Esophagus muscularis mucosa (tissue), 4 donors: Measurements from ENCODE around the gene CAMTA1. TPM values are rescaled to one million over a fixed set of nuclear protein-coding genes. Genes with fewer than 3 reads are reported as not detected.

ENCODE experiments used
- DNase-seq: peaks from one replicate; pipeline ENCODE4 v3.0.0-alpha.2; 2017; ENCODE audit errors: extremely low spot score
- H3K27ac ChIP-seq, 4 donors: fragments of 200-600 bp; sonication (generic); replicated peaks in 1 of 4; 1 replicate in 3 of 4; 2 replicates in 1 of 4; pipeline ENCODE4 v1.5.1; 2016 to 2019; ENCODE audit warnings: mild to moderate bottlenecking in 1 of 4
- H3K27me3 ChIP-seq, 4 donors: fragments of 200-600 bp; sonication (generic); one replicate each; pipeline versions ENCODE4 v1.5.1 to v1.6.0; 2016 to 2019
- H3K36me3 ChIP-seq, 4 donors: fragments of 200-600 bp; sonication (generic); one replicate each; pipeline ENCODE4 v1.5.1; 2016 to 2019
- H3K4me1 ChIP-seq, 4 donors: fragments of 200-600 bp; sonication (generic); one replicate each; pipeline ENCODE4 v1.5.1; 2016 to 2019
- H3K4me3 ChIP-seq, 4 donors: fragments of 200-600 bp; sonication (generic); 1 replicate in 2 of 4; 2 replicates in 2 of 4; pipeline ENCODE4 v1.5.1; 2016 to 2019; ENCODE audit warnings: mild to moderate bottlenecking in 4 of 4, moderate library complexity in 1 of 4
- H3K9me3 ChIP-seq, 4 donors: fragments of 200-600 bp; sonication (generic); 1 replicate in 3 of 4; 2 replicates in 1 of 4; pipeline ENCODE4 v1.5.1; 2016 to 2019
- EP300 ChIP-seq: sonication (generic); formaldehyde crosslinking; IDR thresholded peaks from one replicate; pipeline ENCODE4 v1.6.1; 2017; ENCODE audit warnings: antibody characterized with exemption
- POLR2A ChIP-seq: fragments of 450-650 bp; IDR thresholded peaks from one replicate; pipeline ENCODE4 v1.6.1; 2017; ENCODE audit warnings: antibody characterized with exemption, moderate library complexity, mild to moderate bottlenecking, low read depth
- POLR2AphosphoS5 ChIP-seq, 2 donors: sonication (generic); formaldehyde crosslinking; IDR thresholded peaks; one replicate each; pipeline ENCODE4 v1.6.1; 2017; ENCODE audit warnings: antibody characterized with exemption in 2 of 2
- WGBS: methylation state at CpG from one replicate; pipeline ENCODE4 v1.1.5; 2018; 5-methylcytosine and 5-hydroxymethylcytosine counted together
- intact Hi-C: fragments of 100-400 bp; cut with DNase I; formaldehyde crosslinking; loops from one replicate; pipeline ENCODE4 v1.15.1; 2023
- total RNA-seq, 4 donors: library from RNA; depleted of rRNA; stranded (reverse); fragments of >200 nt; gene quantifications; one replicate each; pipeline versions ENCODE4 v1.1.0 to v1.2.1, GENCODE V29; 2016
- TF ChIP-seq, protein P1 (sequence below), 3 experiments: fragments of 200-600 bp in 2 of 3; fragments of 450-650 bp in 1 of 3; sonication (generic) in 2 of 3; IDR thresholded peaks; one replicate each; pipeline ENCODE4 v1.5.1; 2017 to 2019; ENCODE audit warnings: antibody characterized with exemption in 3 of 3, mild to moderate bottlenecking in 2 of 3, moderate library complexity in 1 of 3

CAMTA1 gene
- total RNA-seq, 4 donors from 2014 or later, result 109 to 226 (median 139) TPM

DNA sequence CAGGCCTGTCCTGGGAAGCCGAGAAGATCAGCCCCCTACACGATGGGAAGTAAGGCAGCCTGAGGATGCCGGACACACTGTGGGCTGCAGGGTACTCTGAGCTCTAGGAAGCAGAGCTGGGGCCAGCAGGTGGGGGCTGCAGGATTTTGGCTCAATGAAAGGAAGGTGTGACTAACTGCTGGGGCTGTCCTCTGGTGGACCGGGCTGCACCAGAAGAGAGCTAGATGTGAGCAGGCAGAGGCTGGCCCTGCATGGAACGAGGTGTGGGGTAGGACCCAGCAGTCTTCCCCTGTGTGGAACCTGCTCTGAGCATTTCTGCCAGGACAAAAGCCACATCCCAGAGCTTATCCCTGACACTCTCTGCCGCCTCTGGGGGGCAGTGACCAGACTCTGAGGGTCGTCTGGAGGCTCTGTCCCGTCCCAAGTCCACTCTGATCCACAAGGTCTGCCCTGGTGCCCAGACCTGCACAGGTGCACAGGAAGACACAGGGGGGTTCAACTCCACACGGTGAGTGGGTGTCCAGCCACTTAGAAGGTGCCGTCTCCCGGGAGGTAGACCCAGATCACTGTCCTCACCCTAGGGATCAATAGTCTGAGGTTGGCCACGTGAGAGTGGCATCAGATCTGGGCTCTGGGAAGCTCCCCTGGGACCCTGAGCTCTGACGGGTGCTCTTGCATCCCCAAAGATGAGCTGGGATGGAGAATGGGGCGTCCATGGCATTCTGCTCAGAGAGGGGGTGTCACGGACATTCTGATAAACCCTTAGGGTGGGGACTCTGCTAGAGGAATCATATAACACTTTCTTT is 798.2 kb downstream of the CAMTA1 start:
- Histone ChIP-seq H3K36me3 (no peaks in the 10 kb centered on the region), H3K4me1 (peaks cover 0 to 9% (median 3%) of the 10 kb centered on the region in 4 donors), H3K4me3 (no peak overlapping the region), H3K27ac (no peak overlapping the region), H3K27me3 (no peaks in the 10 kb centered on the region), H3K9me3 (no peaks in the 10 kb centered on the region)
- 82% methylated on average over 9 of the region's 15 CpGs for WGBS
- intact Hi-C loops, result no loop called here
- DNase-seq, result no peak
- TF ChIP-seq EP300, result no peak
- TF ChIP-seq, protein P1, sequence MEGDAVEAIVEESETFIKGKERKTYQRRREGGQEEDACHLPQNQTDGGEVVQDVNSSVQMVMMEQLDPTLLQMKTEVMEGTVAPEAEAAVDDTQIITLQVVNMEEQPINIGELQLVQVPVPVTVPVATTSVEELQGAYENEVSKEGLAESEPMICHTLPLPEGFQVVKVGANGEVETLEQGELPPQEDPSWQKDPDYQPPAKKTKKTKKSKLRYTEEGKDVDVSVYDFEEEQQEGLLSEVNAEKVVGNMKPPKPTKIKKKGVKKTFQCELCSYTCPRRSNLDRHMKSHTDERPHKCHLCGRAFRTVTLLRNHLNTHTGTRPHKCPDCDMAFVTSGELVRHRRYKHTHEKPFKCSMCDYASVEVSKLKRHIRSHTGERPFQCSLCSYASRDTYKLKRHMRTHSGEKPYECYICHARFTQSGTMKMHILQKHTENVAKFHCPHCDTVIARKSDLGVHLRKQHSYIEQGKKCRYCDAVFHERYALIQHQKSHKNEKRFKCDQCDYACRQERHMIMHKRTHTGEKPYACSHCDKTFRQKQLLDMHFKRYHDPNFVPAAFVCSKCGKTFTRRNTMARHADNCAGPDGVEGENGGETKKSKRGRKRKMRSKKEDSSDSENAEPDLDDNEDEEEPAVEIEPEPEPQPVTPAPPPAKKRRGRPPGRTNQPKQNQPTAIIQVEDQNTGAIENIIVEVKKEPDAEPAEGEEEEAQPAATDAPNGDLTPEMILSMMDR (IDR thresholded peaks at IDR 0.05), result no peak
- TF ChIP-seq POLR2AphosphoS5 (IDR thresholded peaks at IDR 0.05), result no peak
- TF ChIP-seq POLR2A, result no peak

DNA sequence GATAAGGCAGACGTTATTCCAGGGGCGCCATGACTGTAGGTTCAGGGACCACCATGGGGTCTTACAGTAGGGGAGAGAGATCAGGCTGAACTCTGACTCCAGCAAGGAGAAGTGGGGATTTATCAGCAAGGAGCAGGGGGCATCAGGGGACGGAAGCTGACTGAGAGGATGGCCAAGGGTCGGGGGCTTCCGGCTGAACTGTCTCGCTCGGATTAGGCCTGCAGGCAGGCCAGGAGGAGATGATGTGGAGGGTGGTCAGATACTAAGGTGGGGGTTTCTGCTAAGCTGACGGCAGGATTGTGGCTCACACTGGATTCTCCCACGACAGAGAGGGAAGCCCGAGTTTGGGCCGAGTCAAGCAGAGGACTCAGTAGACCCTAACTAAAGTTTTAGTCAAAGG is 798.9 kb downstream of the CAMTA1 start:
- H3K9me3 ChIP-seq, result no peaks in the 10 kb centered on the region
- TF ChIP-seq POLR2A (no peak), EP300 (no peak), POLR2AphosphoS5 (IDR thresholded peaks at IDR 0.05) (no peak)
- TF ChIP-seq, protein P1 (IDR thresholded peaks at IDR 0.05), result no peak
- DNase-seq, result no peak
- no peak overlapping the region for H3K4me3 ChIP-seq
- intact Hi-C loops, result no loop called here
- H3K4me1 ChIP-seq, result peaks cover 0 to 9% (median 3%) of the 10 kb centered on the region in 4 donors
- no peaks in the 10 kb centered on the region for H3K36me3 ChIP-seq
- H3K27me3 ChIP-seq, result no peaks in the 10 kb centered on the region
- H3K27ac ChIP-seq, result no peak overlapping the region
- WGBS, result 91% methylated on average over 11 of the region's 11 CpGs

DNA sequence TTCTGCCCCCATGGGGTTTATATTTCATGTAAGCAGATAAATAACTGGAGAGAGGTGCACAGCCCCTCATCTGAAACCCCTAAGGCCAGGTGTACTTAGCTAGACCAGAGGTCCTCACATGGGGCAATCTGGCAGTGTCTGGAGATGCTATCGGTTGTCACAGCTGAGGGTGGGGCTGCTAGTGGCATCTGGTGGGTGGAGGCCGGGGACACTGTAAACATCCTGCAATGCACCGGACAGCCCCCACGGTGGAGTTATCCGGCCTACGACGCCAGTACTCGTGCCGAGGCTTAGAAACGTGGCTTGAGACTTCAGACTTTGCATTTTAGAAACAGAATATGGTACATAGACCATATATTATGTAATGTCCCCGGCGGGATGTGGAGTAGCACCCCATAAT is 799.4 kb downstream of the CAMTA1 start:
- no peak for TF ChIP-seq EP300
- TF ChIP-seq, protein P1 (IDR thresholded peaks at IDR 0.05), result no peak
- TF ChIP-seq POLR2A, result no peak
- TF ChIP-seq POLR2AphosphoS5 (IDR thresholded peaks at IDR 0.05), result no peak
- Histone ChIP-seq H3K27ac (no peak overlapping the region), H3K27me3 (no peaks in the 10 kb centered on the region), H3K9me3 (no peaks in the 10 kb centered on the region), H3K4me1 (peaks cover 0 to 9% (median 3%) of the 10 kb centered on the region in 4 donors), H3K36me3 (no peaks in the 10 kb centered on the region), H3K4me3 (no peak overlapping the region)
- 88% methylated on average over 11 of the region's 12 CpGs for WGBS
- intact Hi-C loops, result no loop called here
- no peak for DNase-seq

DNA sequence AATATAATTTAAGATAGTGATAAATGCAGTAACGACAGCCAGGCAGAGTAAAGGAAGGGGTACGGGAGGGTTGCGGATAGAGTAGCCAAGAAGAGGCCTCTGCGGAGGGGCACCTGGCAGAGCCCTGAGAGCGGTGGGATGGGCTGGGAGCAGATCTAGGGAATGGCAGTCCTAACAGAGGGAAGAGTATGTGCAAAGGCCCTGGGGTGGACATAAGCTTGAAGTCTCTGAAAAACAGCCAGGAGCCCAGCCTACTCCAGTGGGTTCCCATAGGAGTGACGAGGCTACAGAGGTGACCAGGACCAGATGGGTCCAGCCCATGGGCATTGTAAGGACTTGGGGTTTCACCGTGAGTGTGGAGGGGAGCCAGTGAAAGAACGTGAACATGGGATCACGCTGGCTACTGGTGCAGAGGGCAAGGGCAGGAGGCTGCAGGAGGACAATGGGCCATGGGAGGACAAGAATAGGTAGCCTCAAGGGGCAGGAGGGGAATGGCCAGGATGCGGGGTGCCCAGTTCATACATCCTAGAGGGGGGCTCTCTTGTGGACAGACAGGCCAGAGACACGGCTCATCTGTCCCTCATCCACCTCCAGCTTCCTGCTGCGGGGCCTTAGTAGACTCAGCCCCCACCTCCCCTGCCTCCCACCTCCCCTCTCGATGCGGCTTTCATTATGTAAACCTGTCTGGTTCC is 800.1 kb downstream of the CAMTA1 start:
- intact Hi-C loops, result no loop called here
- Histone ChIP-seq H3K27me3 (no peaks in the 10 kb centered on the region), H3K36me3 (no peaks in the 10 kb centered on the region), H3K27ac (no peak overlapping the region), H3K9me3 (no peaks in the 10 kb centered on the region), H3K4me1 (peaks cover 0 to 9% (median 3%) of the 10 kb centered on the region in 4 donors), H3K4me3 (no peak overlapping the region)
- TF ChIP-seq, protein P1 (IDR thresholded peaks at IDR 0.05), result no peak
- TF ChIP-seq POLR2A, result no peak
- no peak for DNase-seq
- 93% methylated on average over 14 of the region's 14 CpGs for WGBS
